ENCODE measurements around the gene CABP2. TPM values are rescaled to one million over a fixed set of nuclear protein-coding genes. Genes with fewer than 3 reads are reported as not detected.
"Not testable (repeated sequence)": the region's sequence is repeated elsewhere in the genome, so short reads cannot be mapped to it uniquely, and the experiment has no call there.

The CABP2 gene
- total RNA-seq, 1 donor: not detected

DNA sequence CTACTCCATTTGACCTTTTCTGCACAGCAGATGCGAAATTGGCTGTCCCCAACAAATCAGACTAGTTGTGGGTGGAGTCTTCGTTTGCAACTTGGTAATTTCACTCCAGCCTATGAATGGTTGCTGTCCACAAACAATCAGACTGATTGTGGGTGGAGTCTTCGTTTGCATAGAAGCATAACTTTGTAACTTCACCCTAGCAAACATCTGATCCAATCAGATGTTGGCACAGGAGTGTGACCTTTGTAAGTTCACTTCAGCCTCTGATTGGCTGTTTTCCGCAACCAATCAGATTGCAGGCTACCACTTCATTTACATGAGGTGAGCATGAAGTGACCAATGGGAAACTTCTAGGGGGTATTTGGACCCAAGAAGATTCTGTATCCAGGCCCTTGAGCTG is 16.3 kb upstream of the CABP2 start:
- DNase-seq (ENCODE audit: low read depth in 2 of 3, low spot score in 2 of 3): no peak

DNA sequence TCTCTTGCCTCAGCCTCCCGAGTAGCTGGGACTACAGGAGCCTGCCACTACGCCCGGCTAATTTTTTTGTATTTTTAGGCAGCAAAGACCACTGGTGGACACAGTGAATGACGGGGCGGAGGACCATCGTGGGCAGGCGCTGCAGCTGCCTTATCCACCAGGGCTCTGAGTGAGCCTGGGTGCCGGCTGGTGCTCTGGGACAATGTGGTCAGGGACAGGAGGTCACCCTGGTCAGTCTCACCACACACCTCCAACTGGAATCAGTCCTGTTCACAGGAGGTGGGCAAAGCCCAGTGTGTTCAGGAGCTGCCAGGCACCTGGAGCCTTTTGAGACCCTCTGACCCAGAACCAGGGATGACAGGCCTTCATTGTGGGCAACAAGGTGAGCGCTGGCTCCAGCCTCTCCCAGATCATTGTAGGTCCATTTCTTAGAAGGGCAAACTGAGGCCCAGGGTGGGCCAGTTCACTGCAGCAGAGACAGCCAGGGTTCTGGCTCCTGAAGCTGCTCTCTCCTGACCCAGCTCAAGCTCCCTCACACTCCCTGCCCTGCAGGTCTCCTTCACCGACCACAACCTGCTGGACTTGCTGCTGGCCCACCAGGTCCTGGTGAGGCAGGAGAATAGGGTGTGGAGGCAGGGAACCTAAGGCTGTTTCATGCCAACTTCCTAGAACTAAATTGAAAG is 15.7 kb upstream of the CABP2 start:
- no peak for DNase-seq (ENCODE audit: low read depth in 2 of 3, low spot score in 2 of 3)

DNA sequence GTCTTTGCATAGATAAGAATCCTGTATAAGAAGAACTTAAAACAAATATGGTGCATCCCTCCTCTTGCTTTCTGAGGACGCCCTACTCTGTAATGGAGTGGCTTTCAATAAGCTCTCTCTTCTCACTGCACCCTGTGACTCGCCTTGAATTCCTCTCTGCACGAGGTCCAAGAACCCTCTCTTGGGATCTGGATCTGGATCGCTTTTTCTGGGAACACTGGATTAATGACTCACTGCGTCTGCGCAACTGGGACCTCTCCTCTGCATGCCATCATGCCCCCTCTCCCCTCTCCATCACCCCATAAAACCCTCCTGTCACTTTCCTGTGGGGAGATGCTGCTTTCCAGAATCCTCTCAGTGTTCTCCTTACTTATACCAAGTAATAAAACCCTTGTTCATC is 15.1 kb upstream of the CABP2 start:
- no peak for DNase-seq (ENCODE audit: low read depth in 2 of 3, low spot score in 2 of 3)

DNA sequence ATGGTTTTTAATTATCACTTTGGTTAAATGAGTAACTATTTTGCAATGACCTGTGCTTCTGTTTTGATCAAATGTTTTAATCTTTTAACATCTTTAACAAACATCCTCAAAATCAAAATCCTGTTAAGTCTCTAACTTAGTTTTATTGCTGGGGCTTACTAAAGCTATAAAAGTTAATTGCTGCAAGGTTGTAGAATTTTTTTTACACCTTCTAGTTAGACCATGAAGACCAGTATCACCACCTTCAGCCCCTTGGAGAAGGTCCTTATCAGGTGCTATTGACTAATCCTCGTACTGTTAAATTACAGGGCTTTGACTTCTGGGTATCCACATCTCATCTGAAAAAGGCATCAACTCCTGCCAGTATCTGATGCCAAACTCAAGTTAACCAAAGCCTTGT is 12.3 kb upstream of the CABP2 start:
- DNase-seq (ENCODE audit: low read depth in 2 of 3, low spot score in 2 of 3): no peak

DNA sequence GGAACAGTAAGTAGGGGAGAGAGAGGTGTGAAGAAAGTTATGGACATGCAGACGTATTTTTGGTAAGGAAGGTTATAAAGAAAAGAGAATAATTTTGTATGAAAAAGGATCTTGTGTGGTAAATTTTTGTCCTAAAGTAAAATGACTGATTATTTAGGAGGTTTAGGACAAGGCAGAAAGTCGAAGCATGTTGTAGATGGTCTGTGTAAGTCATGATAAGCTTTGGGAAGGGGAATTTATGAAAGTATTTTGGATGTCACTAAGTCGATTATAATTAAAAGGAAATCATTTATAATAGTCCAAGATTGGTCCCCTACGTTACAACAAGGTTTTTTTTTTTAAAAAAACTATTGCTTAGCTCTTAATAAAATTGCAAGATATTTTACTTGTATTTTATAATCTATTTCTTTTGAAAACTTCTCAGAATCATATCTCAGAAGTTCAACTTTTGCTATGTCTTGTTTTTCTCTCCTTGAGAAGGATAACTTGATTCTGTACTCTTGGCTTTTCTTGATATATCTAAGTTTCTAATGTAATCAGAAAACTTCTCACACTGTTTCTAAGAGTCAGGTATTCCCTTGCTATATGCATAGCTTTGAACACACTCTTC is 10.9 kb upstream of the CABP2 start:
- peak in 1 of 3 donors; percentile 8 for DNase-seq (ENCODE audit: low read depth in 2 of 3, low spot score in 2 of 3)

DNA sequence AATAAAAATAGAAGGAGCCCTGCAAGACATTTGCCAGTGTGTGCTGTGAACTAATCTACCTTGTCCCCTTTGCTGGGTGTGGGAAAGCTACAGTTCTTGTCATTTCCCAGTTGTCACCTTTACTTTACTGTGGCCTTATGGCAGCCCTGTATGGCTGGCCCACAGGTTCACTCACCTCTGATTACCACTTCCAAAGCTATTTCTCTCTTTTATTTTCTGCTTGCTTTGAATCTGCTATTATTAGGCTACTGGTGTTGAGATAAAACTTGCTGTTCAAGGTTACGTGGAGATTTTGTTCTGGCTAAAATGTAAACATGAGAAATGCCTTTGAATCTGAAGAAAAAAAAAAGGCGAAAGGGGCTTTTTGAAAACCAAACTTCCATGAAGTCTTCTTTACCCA is 9.6 kb upstream of the CABP2 start:
- no peak for DNase-seq (ENCODE audit: low read depth in 2 of 3, low spot score in 2 of 3)

DNA sequence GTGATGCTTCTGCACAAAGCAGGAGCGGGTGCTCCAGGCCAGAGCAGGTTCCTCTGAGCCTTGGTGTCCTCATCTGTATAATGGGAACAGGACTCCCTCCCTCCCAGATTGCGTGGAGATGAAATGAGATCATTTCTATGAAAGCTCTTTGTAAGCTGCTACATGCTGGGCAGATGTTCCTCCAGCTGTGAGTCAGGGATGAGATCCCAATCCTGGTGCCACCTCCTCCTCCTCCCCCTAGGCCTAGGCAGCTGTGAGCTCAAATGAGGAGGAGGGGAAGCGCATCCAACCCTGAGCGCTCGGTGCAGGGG is 7.0 kb upstream of the CABP2 start:
- DNase-seq (ENCODE audit: low read depth in 2 of 3, low spot score in 2 of 3): no peak

DNA sequence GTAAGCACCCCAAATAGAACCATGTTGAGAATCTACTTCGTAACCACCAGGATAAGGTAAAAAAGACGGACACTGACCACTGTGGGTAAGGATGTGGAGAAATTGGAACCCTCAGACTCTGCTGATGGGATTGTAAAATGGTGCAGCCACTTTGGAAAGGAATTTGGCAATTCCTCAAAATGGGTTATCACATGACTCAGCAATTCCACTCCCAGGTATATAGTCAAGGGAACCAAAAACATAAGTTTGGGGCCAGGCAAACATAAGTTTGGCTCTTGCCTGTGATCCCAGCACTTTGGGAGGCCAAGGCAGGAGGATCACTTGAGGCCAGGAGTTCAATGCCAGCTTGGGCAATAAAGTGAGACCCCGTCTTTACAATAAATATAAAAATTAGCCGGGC is 5.1 kb upstream of the CABP2 start:
- DNase-seq (ENCODE audit: low read depth in 2 of 3, low spot score in 2 of 3): no peak

DNA sequence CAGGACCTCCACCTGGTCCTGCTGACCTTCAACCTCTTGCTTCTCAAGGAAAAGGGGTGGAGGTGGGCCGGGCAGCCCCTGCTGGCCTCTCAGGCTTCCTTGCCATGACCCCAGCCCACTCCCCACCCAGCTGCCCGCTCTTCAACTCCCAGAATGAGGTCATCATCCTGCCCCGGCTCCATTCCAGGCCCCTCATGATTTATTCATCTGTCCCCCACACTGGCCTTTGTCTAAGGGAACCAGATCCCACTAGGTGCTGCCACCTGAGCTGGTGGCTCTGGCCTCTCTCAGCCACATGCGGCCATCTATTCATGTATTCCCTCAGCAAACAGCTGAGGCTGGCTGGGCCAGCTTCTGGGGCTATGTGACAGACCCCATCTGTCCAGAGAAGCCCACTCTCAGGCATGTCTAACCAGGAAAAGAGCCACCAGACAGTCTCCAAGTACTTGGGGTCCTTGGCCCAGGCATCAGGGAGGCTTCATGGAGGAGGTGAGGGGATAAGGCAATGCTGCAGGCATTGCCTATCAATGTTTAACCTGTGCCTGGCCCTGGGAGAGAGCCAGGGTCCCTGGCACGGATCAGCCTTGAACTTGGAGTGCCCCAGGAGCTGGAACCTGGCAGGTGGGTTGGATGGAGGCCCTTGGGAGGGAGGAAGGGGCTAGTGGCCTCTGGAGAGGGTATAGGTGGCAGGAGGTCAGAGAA is 2.2 kb upstream of the CABP2 start:
- DNase-seq (ENCODE audit: low read depth in 2 of 3, low spot score in 2 of 3): no peak

DNA sequence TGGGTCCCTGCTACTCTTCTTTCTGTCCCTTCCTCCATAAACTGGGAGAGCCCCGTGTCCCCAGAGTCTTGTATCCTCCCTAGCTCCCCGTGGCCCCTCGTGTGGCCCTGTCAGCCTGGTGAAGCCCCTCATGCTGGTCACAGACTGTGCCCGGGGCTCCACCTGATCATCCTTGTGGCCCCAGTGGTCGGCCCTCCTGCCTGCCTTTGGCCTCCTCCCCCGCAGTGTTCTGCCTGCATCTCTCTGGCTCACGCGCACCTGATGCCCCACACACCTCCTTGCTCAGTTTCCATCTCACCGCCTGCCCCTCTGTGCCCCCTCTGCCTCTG is 1.2 kb upstream of the CABP2 start:
- no peak for DNase-seq (ENCODE audit: low read depth in 2 of 3, low spot score in 2 of 3)

DNA sequence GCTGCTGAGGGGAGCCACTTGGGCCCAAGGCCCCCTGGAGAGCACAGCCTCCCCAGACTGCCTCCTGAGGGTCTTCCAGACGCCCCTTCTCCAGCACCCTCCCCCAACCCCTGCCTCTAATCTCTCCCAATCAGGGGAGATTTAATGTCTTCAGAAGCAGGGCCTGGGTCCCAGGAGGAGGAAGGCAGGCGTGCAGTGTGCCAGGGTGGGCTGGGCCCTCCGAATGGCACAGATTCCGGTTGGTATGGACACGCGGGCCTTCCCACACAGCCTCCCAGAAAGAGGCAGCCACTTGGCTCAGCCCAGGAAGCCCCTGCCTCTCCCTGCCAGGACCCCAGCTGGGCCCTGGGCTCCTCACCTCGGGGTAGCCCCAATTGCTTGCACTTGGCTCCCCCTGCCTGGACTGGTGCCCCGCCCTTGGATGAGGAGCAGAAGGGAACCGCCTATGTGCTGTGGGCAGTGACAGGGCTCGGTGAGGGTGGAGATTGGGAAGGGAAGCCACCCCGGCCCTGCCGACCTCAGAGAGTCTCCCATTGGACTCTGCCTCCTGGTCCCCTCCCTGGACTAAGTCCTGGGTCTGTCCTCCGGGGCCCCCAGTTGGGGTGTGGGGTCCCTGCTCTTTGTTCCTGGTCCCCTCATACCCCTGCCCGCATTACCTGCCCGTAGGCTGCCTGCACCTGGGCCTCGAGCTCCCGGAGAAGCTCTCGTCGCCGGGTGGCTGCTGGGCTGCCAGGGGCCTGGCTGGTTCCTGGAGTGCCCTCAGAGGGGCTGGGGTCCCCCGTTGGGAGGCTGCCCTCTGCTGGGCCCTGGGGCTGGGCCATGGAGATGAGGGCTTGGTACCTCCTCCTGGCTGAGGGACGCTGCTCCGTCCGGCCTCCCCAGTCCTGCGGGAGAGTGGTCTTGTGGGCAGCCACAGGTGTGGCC is 572 bp upstream of the CABP2 start:
- no peak for DNase-seq (ENCODE audit: low read depth in 2 of 3, low spot score in 2 of 3)

DNA sequence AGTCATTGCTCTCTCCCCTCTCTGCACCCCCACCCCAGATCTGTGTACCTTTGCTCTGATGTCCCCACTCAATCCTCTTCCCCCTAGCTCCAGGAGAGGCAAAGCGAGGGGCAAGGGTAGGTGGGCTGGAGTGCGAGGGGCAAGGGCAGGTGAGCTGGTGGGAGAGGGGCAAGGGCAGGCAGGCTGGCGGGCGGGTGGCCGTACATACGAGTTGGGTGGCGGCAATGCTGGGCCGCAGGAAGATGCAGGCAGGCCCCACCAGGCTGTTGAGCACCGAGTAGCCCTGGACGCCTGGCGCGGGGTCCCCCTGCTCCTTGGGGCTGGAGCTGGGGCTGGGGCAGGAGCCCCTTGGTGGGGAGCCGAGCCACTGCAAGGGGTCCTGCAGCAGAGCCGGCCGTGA is 908 bp downstream of the CABP2 start:
- no peak for DNase-seq (ENCODE audit: low read depth in 2 of 3, low spot score in 2 of 3)

DNA sequence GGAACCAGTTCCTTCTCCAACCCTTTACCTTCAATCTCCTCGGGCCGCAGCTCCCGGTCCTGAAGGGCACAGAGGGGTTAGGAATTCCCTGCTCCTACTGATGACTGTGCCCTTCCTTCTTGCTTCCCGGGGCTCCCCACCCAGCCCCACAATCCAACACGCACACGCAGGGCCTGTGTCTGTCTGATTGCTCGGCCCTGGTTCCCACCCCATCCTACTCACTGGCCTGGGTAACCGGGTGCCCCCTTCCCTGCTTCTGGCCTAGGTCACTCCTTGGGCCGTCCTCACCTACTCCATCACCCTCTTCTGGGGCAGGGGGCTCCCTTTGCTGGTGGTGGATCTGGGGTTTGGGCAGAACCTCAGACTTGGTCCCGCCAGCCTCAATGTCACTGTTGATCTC is 1.3 kb downstream of the CABP2 start:
- DNase-seq (ENCODE audit: low read depth in 2 of 3, low spot score in 2 of 3): no peak

DNA sequence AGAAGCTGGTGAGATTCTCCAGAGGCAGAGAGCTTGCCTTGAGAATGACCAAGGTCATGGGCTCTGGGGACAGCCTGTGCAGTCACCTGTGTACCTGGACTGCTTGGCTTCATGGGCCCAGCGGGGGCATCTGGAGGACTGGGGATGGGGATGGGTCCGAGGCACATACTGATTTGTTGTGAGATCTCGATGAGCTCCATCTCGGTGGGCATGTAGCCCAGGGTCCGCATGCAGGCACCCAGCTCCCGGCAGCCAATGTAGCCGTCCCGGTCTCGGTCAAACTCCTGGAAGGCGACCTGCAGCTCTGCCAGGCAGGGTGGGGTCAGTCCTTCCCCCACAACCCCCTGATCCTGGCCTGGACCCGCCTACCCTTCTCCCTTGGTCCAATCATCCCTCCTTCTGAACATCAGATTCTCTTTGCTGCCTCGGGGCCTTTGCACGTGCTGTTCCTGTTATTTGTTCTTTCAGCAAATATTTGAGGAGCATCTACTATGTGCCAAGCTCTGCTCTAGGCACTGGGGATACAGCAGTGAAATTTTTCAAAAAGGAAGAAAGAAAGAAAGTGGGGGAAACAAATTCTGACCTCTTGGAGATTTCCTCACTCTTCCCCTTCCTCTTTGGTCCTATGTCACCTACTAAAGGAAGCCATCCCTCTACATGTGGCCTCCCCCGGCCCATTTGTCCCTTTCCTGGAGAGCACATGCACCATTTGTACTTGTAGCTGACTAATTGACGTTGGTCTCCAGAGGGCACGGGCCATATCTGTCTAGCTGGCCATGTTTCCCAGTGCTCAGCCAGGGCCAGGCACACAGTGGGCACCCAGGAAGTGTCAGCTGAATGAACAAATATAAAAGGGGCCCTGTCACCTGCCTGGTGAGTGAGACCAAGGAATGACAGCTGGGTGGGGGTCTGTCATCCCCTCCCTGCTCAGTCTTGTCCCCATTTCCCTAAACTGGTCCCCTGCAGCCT is 2.1 kb downstream of the CABP2 start:
- DNase-seq (ENCODE audit: low read depth in 2 of 3, low spot score in 2 of 3): no peak

DNA sequence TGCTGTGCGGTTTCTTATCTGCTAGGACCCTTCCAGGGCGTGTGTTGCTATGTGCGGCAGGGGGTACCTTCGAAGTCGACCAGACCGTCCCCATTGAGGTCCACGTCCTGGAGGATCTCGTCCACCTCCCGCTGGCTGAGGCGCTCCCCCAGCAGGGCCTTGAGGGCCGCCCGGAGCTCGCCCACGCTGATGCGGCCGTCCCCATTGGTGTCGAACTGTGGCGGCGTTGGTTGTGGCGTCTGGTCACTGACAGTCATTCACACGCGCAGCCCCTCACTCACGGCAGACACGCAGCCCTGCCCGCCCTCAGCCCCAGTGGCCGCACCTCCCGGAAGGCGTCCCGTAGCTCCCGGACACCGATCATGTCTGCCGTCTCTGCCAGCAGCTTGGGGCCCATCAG is 3.5 kb downstream of the CABP2 start:
- no peak for DNase-seq (ENCODE audit: low read depth in 2 of 3, low spot score in 2 of 3)

DNA sequence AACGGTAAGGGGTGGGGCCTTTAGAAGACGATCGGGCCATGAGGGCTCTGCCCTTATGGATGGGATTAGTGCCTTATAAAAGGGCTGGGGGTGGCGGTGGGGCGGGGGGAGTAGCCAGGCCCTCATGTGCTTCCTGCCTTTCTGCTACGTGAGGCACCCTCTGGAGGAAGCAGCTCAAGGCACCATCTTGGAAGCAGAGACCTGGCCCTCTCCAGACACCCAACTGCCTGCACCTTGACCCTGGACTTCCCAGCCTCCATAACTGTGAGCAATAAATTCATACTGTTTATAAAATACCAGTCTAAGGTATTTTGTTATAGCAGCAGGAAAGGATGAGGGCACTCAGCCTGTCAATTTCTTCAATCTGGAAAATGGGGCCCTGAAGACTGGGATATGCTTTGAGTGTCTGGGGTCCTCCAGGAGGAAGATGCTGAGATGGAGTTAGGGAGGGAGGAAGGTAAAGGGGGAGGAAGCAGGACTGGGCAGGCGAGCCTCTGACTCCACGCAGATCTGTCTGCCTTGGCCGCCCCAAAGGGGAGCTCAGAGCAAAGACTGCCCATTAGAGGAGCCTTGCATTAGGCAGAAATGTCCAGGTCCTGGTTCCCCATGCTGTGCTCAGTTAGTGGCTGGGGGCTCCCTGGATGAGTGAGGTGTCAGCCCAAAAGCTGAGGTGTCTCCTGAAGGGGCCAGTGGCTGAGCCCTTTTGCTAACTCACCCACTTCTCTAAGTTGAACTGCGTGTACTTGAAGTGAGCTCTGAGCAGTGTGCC is 5.3 kb downstream of the CABP2 start:
- DNase-seq (ENCODE audit: low read depth in 2 of 3, low spot score in 2 of 3): no peak

DNA sequence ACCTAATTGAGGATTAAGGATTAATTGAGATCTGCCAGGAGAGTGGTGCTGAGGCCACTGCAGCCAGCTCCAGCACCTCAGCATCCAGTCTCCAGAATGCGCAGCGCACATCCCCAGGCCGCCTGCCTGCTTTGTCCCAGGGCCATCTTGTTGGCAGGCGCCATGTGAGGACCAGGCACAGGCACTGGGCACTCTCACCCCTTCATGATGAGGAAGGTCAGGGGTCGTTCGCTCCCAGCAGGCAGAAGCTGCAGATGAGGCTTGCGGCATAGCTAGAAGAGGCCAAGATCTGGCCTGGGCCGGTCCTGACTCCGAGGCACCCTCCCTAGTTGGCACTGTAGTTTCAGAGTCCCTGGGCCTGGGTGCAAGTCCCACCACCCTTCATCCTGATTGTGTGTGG is 6.4 kb downstream of the CABP2 start:
- DNase-seq (ENCODE audit: low read depth in 2 of 3, low spot score in 2 of 3): no peak

DNA sequence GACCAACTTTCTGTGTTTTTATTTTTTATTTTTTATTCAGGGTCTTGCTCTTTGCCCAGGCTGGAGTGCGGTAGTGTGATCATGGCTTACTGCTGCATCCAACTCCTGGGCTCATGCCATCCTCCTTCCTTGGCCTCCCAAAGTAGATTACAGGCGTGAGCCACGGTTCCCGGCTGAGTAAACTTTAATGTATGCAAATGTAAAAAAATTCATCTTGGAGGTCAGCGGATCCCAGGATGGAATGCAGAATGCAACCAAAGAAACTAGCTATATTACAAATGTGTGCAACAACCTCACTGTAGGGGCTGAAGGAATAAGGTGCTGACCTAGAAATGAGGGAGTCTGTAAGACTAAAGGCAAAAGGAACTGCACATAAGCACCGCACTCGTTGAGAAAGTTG is 9.1 kb downstream of the CABP2 start:
- no peak for DNase-seq (ENCODE audit: low read depth in 2 of 3, low spot score in 2 of 3)

DNA sequence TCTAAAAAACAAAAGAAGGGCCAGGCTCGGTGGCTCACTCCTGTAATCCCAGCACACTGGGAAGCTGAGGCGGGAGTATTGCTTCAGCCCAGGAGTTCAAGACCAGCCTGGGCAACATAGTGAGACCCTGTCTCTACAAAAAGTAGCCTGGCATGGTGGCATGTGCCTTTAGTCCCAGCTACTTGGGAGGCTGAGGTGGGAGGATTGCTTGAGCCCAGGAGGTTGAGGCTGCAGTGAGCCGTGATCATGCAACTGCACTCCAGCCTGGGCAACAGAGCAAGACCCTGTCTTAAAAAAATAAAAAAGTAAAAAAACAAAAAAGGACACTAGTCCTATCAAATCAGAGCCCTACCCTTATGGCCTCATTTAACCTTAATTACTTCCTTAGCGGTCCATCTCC is 11.7 kb downstream of the CABP2 start:
- DNase-seq (ENCODE audit: low read depth in 2 of 3, low spot score in 2 of 3): not testable (repeated sequence)

DNA sequence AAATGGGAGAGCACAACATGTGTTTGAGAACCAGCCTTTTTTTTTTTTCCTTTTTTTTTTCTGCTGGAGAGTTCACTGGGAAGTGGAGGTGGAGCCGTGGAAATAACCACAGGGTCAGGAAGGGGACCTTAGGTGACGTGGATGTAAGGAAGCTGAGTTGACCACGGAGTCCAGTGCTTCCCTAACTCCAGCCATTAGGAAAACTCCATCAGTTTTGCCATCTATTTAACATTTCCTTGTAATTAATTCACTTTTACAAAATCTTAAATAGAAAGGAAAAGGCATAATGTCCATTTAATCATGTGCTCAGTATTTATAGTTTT is 13.3 kb downstream of the CABP2 start:
- DNase-seq (ENCODE audit: low read depth in 2 of 3, low spot score in 2 of 3): no peak
